Ureter (tissue), 1 donor: ENCODE data around the gene NUTF2. TPM values are rescaled to one million over a fixed set of nuclear protein-coding genes. Genes with fewer than 3 reads are reported as not detected.

Experiments
- DNase-seq: peaks from one replicate; pipeline ENCODE4 v3.0.0-alpha.2; 2020; ENCODE audit warnings: low spot score
- total RNA-seq: library from RNA; stranded (reverse); gene quantifications from one replicate; pipeline ENCODE4 v1.2.4, GENCODE V29; 2023
- donor health status: DM: yes; HTN: yes; CAD: no.

The NUTF2 gene
- total RNA-seq, 1 donor from 2014 or later = 85.2 TPM

DNA sequence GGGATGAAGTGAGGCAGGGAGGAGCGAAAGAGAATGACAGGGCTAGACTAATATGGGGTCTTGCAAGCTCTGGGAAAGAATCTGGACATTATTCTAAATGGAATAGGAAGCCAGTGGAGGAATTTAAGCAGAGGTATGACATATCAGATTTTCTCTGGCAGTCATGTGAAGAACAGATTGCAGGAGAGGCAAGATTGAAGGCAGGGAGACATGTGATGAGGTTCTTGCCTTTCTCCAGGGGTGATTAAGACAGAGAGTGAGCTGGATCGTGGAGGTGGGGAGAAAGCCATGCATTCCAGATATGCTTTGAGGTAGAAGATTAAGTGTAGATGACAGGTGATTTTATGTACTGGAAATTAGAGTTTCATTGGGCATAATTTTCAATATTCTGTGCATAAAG, 8.9 kb upstream of the NUTF2 start:
- no peak for DNase-seq

DNA sequence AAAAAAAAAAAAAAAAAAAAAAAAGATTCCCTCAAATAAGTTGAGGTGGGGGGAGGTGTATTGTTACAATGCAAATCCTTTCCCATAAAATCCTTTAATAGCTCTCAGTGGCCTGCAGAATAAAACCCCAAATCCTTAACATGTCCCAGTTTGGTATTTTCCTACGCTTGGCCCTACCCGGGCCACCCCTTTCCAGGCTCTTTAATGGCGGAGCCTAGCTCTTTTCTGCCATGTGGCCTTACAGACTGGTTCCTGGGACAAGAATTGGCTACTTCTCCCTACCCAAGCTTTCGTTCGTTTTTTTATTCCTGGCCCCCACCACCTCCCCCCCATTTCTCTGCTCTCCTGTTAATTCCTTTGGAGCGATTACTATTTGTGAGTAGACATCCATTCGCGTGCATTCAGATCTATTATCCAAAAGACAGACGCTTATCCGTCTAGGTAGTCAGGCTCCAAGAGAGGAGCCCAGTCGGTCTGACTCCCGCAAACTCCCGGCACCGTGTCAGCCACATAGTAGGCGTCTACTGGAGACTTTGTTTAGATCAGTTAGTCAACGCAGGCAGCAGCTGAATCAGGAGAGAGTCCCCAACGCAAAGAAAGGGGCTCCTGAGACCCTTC, 5.4 kb upstream of the NUTF2 start:
- no peak for DNase-seq

DNA sequence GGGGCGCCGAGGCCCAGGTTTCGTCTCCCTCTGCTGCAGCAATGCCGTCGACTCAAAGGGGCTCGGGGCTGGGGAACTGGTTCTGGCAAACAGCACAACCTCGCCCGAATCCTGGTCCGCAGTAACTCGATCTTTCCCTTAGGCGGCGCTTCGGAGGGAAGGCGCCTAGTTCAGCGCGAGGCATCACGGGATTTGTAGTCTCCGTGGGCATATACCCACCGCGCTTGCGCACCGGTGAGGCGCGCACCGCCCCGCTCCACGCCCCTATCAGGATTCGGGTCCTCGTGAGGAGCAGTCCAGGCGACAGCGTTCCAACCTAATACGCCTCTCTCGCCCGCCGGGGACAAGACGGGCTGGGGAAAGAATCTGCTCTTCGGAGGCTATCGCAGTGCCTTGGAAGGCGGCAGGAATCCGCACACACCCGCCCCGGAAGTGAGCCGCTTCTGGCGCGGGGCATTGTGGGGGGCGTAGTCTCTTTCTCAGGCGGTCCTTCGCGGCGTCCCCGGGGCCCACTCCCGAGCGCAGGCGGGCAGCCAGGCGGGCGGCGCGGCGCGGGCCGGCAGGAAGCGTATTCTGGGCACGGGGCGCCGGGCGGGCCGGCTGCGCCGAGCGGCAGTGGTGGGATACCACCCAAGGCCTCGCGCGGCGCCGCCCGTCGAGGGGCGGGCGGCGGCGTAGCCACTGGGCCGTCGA, 4.8 kb upstream of the NUTF2 start, which contains the start of gene THAP11:
Gene THAP11, plus strand, starts transcription at position 505 of the 693 bp plus-strand sequence. CDS start 235 bp downstream, outside the sequence.
- peak; percentile 96 for DNase-seq

DNA sequence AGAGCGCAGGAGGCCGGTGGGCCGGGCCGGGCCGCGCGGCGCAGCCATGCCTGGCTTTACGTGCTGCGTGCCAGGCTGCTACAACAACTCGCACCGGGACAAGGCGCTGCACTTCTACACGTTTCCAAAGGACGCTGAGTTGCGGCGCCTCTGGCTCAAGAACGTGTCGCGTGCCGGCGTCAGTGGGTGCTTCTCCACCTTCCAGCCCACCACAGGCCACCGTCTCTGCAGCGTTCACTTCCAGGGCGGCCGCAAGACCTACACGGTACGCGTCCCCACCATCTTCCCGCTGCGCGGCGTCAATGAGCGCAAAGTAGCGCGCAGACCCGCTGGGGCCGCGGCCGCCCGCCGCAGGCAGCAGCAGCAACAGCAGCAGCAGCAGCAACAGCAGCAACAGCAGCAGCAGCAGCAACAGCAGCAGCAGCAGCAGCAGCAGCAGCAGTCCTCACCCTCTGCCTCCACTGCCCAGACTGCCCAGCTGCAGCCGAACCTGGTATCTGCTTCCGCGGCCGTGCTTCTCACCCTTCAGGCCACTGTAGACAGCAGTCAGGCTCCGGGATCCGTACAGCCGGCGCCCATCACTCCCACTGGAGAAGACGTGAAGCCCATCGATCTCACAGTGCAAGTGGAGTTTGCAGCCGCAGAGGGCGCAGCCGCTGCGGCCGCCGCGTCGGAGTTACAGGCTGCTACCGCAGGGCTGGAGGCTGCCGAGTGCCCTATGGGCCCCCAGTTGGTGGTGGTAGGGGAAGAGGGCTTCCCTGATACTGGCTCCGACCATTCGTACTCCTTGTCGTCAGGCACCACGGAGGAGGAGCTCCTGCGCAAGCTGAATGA, 4.0 kb upstream of the NUTF2 start:
- DNase-seq = peak; percentile 53

DNA sequence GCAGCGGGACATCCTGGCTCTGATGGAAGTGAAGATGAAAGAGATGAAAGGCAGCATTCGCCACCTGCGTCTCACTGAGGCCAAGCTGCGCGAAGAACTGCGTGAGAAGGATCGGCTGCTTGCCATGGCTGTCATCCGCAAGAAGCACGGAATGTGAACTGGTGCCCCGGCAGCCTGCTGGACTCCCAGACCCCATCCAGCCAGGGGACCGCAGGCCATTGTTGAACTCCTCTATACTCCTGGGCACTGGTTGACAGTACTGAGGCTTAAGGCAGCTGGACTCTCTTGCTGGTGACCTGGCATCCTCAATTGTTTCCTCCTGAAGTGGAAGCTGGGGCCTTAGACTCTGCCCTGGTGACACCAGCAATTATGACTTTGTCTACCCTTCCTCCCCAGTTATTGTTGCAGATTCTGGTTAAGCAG, 3.4 kb upstream of the NUTF2 start:
- DNase-seq = no peak

DNA sequence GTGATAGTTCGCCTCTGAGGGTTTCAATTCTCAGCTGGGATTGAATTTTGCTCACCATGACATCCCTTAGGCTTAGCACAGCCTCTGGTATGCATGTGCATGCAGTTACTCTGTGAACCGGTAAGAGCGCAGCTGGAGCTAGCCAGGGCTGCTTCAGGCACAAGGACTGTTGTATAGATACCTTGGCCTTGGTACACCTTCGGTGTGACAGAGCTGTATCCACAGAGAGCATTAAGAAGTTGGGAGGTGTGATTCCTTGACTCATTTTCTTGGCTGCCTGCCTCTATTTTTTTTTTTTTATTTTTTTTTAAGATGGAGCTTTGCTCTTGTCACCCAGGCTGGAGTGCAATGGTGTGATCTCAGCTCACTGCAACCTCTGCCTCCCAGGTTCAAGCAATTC, 2.2 kb upstream of the NUTF2 start:
- DNase-seq = no peak

DNA sequence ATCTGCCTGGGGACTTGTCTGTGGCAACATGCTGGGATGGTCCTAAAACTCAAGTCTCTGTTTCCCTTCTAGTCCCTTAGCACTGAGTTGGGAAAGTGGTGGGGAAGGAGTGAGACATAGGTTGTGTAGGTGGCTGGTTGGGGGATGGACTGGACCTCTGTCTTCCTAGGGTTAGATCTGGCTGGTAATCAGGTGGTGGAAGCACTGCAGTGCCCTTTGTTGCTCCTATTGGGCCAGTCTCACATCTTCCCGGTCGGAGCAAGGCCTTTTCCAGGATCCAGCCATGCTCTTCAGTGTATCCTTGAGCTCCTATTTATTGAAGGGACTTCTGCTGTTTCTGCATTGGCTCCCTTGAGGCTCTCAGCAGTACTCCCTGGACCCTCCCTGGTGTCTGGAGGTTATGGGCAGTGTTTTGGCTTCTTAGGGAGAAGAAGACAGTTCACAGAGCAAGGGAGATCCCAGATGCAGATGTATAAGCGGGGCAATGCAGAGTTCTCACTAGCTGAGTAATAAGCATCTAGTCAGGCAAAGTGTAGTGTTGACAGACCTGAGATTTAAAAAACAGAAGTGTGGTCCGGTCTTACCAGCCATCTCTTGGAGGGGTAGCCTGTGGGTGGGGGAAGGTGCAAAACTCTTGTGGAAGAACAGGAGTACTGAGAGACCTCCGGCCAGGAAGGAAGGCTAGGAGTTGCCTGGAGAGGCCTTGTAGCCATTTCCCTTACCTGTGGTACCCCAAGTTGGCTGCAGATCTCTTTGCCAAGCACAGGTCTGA, 1.3 kb upstream of the NUTF2 start:
- no peak for DNase-seq

DNA sequence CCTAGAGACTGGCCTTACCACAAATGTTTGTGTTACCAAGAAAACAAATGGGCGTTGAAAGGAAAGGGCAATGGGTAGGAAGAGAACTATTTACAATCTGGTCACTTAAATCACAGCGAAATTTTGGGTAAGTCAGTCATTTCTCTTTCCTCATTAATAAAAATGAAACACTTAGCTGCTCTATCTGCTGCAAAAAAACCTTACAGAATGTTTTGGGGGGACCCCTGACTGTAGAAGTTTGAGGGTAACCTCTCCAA, 742 bp upstream of the NUTF2 start:
- DNase-seq = no peak

DNA sequence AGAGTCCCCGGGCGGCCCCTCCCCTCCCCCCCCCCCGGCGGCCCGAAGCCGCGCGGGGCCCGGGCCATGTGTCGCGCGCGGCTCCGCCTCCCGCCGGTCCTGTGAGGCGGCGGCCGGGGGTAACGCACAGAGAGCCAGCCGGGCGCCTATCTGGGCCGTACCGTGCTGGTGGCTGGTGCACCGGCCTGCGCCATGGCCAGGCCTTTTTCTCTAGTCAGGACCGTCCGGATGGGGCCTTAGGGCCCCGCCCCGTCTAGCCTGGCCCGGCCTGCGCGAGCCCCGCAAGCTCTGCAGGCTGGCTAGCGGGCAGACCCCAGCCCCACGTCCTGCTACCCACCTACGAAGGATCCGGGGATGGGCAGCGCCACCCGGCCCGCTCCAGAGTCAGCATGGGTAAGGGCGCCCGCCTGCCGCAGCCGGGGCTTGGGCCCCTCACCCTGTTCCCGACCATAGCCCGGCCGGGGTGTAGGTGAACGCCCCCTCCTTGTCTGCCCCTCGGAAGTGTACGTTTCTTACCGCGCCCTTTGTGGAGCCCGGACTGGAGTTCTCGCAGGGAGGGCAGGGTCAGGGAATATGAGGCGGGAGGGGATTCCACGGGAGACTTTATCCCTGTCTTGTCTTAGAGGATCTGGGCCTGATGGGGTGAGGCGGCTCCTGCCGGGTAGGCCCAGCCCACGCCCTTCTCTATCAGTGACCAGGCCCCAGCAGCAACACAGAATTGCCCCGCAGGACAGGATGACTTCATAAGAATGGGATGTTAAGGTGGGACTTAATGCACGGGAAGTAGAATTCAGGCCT, 530 bp downstream of the NUTF2 start, which contains the start of gene CENPT:
Gene CENPT, minus strand, starts transcription at position 630 of the 798 bp plus-strand sequence. CDS start 13,834 bp downstream, outside the sequence.
- peak; percentile 55 for DNase-seq

DNA sequence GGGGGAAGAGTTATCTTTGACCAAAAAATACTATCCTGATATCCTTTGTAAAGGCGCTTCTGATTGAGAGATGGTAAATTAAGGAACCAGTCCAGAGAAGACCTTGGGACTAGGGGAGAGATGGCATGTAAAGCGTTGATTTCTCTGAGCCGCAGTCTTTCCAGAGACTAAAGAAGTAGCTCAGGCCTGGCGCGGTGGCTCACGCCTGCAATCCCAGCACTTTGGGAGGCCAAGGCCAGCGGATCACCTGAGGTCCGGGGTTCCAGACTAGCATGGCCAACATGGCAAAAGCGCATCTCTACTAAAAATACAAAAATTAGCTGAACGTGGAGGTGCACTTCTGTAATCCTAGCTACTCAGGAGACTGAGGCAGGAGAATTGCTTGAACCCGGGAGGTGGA, 1.4 kb downstream of the NUTF2 start:
- no peak for DNase-seq

DNA sequence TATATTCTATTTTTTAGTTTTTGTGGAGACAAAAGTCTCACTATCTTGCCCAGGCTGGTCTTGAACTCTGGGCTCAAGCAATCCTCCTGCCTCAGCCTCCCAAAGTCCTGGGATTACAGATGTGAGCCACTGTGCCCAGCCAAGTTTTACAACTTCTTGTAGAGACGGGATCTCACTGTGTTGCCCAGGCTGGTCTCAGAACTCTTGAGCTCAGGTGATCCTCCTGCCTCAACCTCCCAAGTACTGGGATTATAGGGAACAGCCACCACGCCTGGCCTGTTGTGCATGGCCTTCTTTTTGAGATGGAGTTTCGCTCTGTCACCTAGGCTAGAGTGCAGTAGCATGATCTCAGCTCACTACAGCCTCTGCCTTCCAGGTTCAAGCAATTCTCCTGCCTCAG, 6.9 kb downstream of the NUTF2 start:
- DNase-seq = no peak

DNA sequence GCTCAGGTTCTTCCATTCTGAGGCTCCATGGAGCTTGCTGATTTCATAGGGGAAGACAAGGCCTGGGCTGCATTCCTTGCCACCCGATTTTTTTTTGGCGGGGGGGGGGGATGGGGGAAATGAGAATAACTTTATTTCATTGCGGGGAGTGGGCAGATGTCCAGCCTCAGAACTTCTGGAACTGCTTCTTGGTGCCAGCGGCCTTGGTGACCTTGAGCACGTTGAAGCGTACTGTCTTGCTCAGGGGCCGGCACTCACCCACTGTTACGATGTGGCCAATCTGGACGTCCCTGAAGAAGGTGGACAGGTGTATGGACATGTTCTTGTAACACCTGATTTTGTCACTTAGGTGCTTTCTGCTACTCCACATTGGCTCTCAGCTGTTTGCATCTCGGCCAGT, 9.1 kb downstream of the NUTF2 start:
- no peak for DNase-seq

DNA sequence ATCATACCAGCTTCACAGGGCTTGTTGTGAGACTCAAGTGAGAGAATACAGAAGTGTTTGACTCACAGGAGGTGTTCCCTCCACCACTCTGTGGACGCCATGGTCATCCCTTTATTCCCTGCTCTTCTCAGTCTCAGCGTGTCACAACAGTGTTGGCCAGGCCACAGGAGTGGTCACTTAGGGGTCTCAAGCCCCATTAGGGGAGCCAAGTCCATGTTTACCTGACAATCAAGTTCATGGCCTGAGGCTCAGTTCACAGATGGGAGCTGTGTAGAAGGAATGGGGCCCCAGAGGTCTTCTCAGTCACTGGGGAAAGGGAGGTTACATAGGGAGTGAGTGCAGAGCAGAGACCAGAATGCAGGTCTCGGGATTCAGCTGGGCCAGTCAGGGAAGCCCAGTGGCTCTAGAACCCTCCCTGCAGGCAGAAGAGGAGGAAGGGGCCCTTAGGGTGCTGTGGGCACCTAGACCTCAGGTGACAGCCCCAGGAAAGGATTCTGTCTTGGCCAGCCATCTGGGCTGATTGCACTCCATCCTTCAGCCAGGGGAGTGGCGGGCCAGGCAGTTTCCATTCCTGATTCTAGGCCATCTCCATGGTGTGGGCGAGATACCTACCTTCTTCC, 10.3 kb downstream of the NUTF2 start:
- DNase-seq = no peak

DNA sequence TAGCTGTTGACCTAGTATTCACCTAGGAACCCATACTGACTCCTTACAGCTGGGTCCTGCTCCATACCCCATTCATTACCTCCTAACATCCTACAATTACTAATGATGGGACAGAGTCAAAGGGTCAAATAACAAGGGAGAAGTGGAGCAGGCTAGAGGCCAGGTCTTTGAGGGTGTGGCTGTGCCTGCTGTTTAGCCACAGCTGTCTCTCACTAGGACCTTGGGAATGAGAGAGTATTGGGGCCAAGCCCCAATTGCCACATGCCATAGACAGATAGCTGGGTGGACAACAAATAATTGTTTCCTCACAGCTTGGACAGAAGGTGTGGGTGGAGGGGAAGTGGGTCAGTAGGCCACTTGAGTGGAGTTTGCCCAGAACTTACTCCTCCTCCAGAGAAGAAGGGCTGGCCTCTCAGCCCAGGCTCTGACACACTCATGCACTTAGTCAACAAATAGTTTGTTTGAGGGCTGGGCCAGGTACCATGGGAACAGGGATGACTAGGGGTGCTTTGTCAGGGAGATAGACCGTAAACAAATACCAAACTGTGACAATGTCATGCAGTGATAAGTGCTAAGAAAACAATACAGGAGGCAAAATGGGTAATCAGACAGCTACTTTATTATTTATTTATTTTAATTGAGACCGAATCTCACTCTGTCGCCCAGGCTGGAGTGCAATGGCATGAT, 11.0 kb downstream of the NUTF2 start:
- peak; percentile 75 for DNase-seq

DNA sequence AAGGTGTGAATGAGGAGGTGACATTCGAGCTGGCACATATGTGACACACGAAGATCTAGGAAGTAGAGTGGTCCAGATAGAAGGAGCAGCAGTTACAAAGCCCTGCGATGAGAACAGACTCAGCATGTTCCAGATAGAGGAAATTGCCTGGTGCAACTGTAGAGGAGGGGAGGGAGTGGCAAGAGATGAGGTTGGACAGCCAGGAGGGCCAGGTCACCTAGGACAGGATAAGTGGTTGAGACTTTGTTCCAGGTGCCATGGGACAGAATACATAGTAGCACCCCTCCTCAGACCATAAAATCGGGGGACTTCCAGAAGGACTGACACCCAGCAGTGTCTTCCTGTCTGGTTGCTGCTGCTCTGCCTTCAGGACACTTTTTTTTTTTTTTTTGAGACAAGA, 11.8 kb downstream of the NUTF2 start:
- no peak for DNase-seq

DNA sequence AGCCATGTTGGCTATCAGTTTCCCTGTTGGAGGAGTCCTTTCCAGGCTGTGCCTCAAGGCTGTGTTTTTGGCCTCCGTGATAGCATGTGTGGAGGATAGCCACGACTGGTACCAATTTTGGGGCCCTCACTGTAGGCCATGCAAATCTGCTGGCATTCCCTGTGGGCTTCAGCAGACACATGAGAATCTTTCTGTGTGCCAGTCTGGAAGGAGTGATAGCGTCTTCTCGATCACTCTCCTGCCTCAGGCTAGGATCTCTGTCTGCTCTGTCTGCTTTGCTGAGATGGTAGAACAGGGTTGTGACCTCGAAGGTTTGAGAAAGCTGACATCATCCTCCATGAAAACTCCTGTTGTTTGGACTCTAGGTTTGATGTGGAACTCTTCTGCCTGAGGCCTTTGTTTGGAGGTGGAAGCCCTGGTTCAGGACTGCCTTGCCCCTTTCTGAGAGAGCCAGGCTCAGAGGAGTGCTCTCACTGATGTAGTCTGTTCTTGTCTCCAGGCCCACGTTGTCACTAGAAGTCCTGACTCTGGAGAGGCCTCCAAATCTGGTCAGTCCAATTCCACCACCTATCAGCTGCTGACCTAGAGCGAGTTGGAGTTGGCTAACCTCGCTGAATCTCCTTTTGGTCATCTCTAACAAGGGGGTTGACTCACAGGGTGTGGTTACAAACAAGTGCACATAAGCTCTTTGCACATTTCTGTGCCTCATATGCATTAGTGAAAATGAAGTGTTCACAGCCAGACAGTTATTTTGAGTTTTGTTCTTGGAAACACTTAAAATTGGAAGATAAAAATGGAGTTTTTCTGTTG, 14.1 kb downstream of the NUTF2 start:
- no peak for DNase-seq

DNA sequence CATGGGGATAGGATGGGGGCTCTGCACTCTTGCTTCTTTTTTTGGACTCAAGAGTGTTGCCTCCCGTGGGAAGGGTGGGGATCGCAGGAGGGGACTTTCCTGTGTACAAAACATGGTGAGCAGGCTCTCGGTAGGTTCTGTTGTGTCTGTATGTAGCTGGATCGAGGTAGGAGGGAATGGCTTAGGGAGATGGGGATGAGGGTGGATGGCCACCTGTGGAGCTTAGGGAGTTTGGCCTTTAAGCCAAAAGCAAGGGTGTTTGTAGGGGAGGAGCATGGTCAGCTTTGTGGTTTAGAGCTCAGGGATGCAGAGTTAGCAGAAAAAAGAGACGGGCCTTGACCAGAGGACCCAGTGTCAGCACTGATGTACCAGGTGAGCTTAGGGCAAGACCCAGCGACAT, 15.1 kb downstream of the NUTF2 start:
- DNase-seq = no peak

DNA sequence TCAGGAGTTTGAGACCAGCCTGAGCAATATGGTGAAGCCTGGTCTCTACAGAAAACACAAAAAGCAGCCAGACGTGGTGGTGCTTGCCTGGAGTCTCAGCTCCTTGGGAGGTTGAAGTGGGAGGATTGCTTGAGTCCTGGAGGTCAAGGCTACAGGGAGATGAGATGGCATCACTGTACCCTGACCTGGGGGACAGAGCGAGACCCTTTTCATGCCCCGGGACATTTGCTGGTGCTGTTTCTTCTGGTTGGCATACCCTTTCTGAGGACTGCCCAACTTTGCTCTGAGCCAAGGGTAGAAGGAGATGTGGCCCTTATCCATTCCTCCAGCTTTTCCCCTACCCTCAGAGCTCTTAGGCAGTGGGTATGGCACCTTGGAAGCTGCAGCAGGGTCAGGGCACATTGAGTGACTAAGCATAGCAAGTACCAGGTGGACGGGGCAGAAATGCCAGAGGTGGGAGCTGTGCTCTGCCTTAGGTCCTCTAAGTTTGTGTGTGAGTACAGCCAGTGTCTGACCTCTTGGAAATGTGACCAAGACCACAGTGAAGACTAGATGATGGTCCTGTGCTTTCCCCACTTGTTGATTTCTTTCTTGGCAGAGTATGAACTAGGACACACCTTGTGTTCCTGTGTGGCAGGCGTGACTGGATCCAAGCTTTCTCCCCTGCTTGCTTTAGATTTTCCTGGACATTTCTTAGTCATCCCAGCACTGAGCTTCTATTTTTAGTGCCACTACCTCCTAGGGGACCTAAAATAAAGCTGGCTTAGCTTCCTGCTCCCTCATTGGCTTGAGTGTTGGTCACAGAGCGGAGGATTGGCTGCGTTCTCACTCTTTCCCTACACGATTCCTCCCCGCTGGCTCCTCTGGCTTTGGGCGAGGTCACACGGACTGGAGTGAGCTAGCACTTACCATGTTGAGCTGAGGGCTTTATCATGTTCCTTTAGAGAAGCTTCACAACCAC, 16.2 kb downstream of the NUTF2 start:
- no peak for DNase-seq
